SK-N-SH (cell line): Measurements from ENCODE around the gene ABHD16A. TPM values are rescaled to one million over a fixed set of nuclear protein-coding genes. Genes with fewer than 3 reads are reported as not detected.

ENCODE experiments used
- CTCF ChIA-PET: fragments of 300-600, 350-600 bp; formaldehyde crosslinking; extraction: SDS; loops from one replicate; lab custom pipeline; 2021; lab: Yijun Ruan, JAX
- POLR2A ChIA-PET: fragments of 350-600 bp; sonication (Branson Sonifier 250); formaldehyde crosslinking; extraction: SDS; loops from one replicate; lab custom pipeline; 2020; ENCODE audit warnings: antibody characterized with exemption, inconsistent platforms; lab: Yijun Ruan, JAX
- DNase-seq: peaks from one replicate; pipeline ENCODE4 v3.0.0; 2012
- H2AFZ ChIP-seq: fragments of 200-600 bp; sonication (generic); 2 replicates; pipeline ENCODE4 v1.8.1; 2016; ENCODE audit warnings: antibody characterized with exemption, mild to moderate bottlenecking, low read depth
- H3F3A ChIP-seq: fragments of 200-600 bp; sonication (generic); replicated peaks from 2 replicates; pipeline ENCODE3; 2016; ENCODE audit warnings: antibody characterized with exemption, mild to moderate bottlenecking; ENCODE audit not compliant: insufficient read depth
- H3K27ac ChIP-seq, 2 experiments: fragments of 200-500 bp in 1 of 2; fragments of 200-600 bp in 1 of 2; sonication (Bioruptor generic) in 1 of 2; sonication (generic), shearing (Covaris generic) in 1 of 2; 2 replicates each; pipeline versions ENCODE4 v1.5.1 to v1.6.1; 2014 to 2016; ENCODE audit warnings: low read depth in 2 of 2, inconsistent platforms in 1 of 2, low read length in 1 of 2, mild to moderate bottlenecking in 1 of 2, mixed read lengths in 1 of 2
- H3K27me3 ChIP-seq: fragments of 200-600 bp; sonication (generic), shearing (Covaris generic); 2 replicates; pipeline ENCODE4 v1.6.1; 2016; ENCODE audit warnings: mixed run types; ENCODE audit not compliant: insufficient read depth
- H3K36me3 ChIP-seq, 2 experiments: fragments of 200-500 bp in 1 of 2; fragments of 200-600 bp in 1 of 2; sonication (Bioruptor generic) in 1 of 2; sonication (generic) in 1 of 2; replicated peaks in 1 of 2; 2 replicates each; pipeline versions ENCODE3 to v1.5.1; 2014 to 2016; ENCODE audit warnings: low read length in 1 of 2, mild to moderate bottlenecking in 1 of 2; ENCODE audit not compliant: insufficient read depth in 2 of 2, control insufficient read depth in 1 of 2
- H3K4me1 ChIP-seq, 2 experiments: fragments of 200-500 bp in 1 of 2; fragments of 200-600 bp in 1 of 2; sonication (Bioruptor generic) in 1 of 2; sonication (generic), shearing (Covaris generic) in 1 of 2; 2 replicates each; pipeline versions ENCODE4 v1.5.1 to v1.6.1; 2014 to 2016; ENCODE audit warnings: low read depth in 1 of 2, low read length in 1 of 2, mixed run types in 1 of 2; ENCODE audit not compliant: insufficient read depth in 2 of 2, control insufficient read depth in 1 of 2
- H3K4me2 ChIP-seq: fragments of 200-600 bp; sonication (generic), shearing (Covaris generic); 2 replicates; pipeline ENCODE4 v1.6.1; 2017; ENCODE audit warnings: mixed run types
- H3K4me3 ChIP-seq, 2 experiments: fragments of 200-500 bp in 1 of 2; fragments of 200-600 bp in 1 of 2; sonication (Bioruptor generic) in 1 of 2; sonication (generic), shearing (Covaris generic) in 1 of 2; 2 replicates each; pipeline versions ENCODE4 v1.5.1 to v1.8.1; 2014 to 2016; ENCODE audit warnings: low read depth in 2 of 2, inconsistent platforms in 1 of 2, low read length in 1 of 2, mild to moderate bottlenecking in 1 of 2, mixed read lengths in 1 of 2, moderate library complexity in 1 of 2
- H3K79me2 ChIP-seq: fragments of 200-600 bp; sonication (generic); 2 replicates; pipeline ENCODE4 v1.8.1; 2017; ENCODE audit warnings: mild to moderate bottlenecking; ENCODE audit not compliant: insufficient read depth
- H3K9ac ChIP-seq: fragments of 200-600 bp; sonication (generic); 2 replicates; pipeline ENCODE4 v1.6.1; 2017; ENCODE audit warnings: mixed run types
- H3K9me2 ChIP-seq: fragments of 200-600 bp; sonication (generic); 2 replicates; pipeline ENCODE4 v1.6.1; 2017; ENCODE audit warnings: mixed run types
- H3K9me3 ChIP-seq: fragments of 200-600 bp; sonication (generic); 2 replicates; pipeline ENCODE4 v1.6.1; 2017; ENCODE audit warnings: mixed run types, mild to moderate bottlenecking, moderate library complexity
- H4K20me1 ChIP-seq: fragments of 200-600 bp; sonication (generic); 2 replicates; pipeline ENCODE4 v1.6.1; 2017; ENCODE audit warnings: mild to moderate bottlenecking, mixed run types; ENCODE audit not compliant: insufficient read depth
- EP300 ChIP-seq, 2 experiments: IDR thresholded peaks; 2 replicates each; pipeline versions ENCODE4 v1.4.0 to v1.6.1; 2012; ENCODE audit warnings: borderline replicate concordance in 1 of 2, low read depth in 1 of 2, low read length in 1 of 2
- FOXM1 ChIP-seq: IDR thresholded peaks from 2 replicates; pipeline ENCODE4 v1.4.0; 2012; ENCODE audit warnings: low read depth, mild to moderate bottlenecking
- GATA2 ChIP-seq: sonication (generic); formaldehyde crosslinking; IDR thresholded peaks from 2 replicates; pipeline ENCODE4 v1.5.0; 2020; ENCODE audit warnings: mild to moderate bottlenecking, missing genetic modification reagents
- JUND ChIP-seq: IDR thresholded peaks from 2 replicates; pipeline ENCODE4 v1.4.0; 2012
- MAX ChIP-seq: IDR thresholded peaks from 2 replicates; pipeline ENCODE4 v1.4.0; 2012; ENCODE audit warnings: low read depth
- MEF2A ChIP-seq: IDR thresholded peaks from 2 replicates; pipeline ENCODE4 v1.4.0; 2012; ENCODE audit warnings: low read depth, borderline replicate concordance
- MXI1 ChIP-seq: IDR thresholded peaks from 2 replicates; pipeline ENCODE4 v1.6.1; 2012; ENCODE audit warnings: mild to moderate bottlenecking, low read depth, low read length, improper control_type of control experiment
- NFIC ChIP-seq: IDR thresholded peaks from 2 replicates; pipeline ENCODE4 v1.4.0; 2012; ENCODE audit warnings: borderline replicate concordance
- NRF1 ChIP-seq: IDR thresholded peaks from 2 replicates; pipeline ENCODE4 v1.6.1; 2012; ENCODE audit warnings: low read depth, mild to moderate bottlenecking, low read length
- RAD21 ChIP-seq: IDR thresholded peaks from 2 replicates; pipeline ENCODE4 v1.6.1; 2012; ENCODE audit warnings: mild to moderate bottlenecking, low read length
- RCOR1 ChIP-seq: fragments of 150-350 bp; IDR thresholded peaks from 2 replicates; pipeline ENCODE4 v1.6.1; 2017; ENCODE audit warnings: antibody characterized with exemption, low read length
- RFX5 ChIP-seq: IDR thresholded peaks from 2 replicates; pipeline ENCODE4 v1.6.1; 2012; ENCODE audit warnings: mild to moderate bottlenecking, improper control_type of control experiment, low read length
- RXRA ChIP-seq: IDR thresholded peaks from 2 replicates; pipeline ENCODE4 v1.4.0; 2012; ENCODE audit warnings: low read depth, mild to moderate bottlenecking, borderline replicate concordance
- TAF1 ChIP-seq: IDR thresholded peaks from 2 replicates; pipeline ENCODE4 v1.6.1; 2012; ENCODE audit warnings: low read depth, mild to moderate bottlenecking, low read length, moderate library complexity, borderline replicate concordance
- TEAD4 ChIP-seq: IDR thresholded peaks from 2 replicates; pipeline ENCODE4 v1.4.0; 2012; ENCODE audit warnings: mild to moderate bottlenecking, borderline replicate concordance; ENCODE audit not compliant: insufficient read depth
- WGBS: methylation state at CpG from one replicate; pipeline ENCODE4 v1.1.6; 2017; ENCODE audit warnings: low lambda C conversion rate; 5-methylcytosine and 5-hydroxymethylcytosine counted together
- polyA plus RNA-seq, 3 experiments: library from polyadenylated mRNA; depleted of rRNA; stranded (reverse); fragments of >200 nt; gene quantifications; 2 replicates each; pipeline ENCODE4 v1.2.3, GENCODE V29; 2012
- TF ChIP-seq, protein P1 (sequence below): IDR thresholded peaks from 2 replicates; pipeline ENCODE4; 2012
- TF ChIP-seq, protein P2 (sequence below): IDR thresholded peaks from 2 replicates; pipeline ENCODE4 v1.4.0; 2012; ENCODE audit warnings: low read depth, borderline replicate concordance
- TF ChIP-seq, protein P3 (sequence below): fragments of 200-600 bp; sonication (generic); IDR thresholded peaks from 2 replicates; pipeline ENCODE4 v1.6.1; 2017; ENCODE audit warnings: antibody characterized with exemption, mild to moderate bottlenecking, moderate library complexity

ABHD16A gene
- polyA plus RNA-seq, 1 of the 3 experiments (the other 2 are of a cell fraction), result 49.3 TPM

GRCh38 chr6:31715022-31715958 is 12.2 kb upstream of the ABHD16A start, which contains the start of gene LY6G6D:
Gene LY6G6D, plus strand, starts transcription at chr6:31715348. Its CDS starts 8 bp downstream, at chr6:31715356.
- Histone ChIP-seq H3K36me3 (no peaks in the 10 kb centered on the region), H3K9ac (no peak within 1 kb of the TSS), H3K27ac (no peak within 1 kb of the TSS), H3K4me2 (no peak within 1 kb of the TSS), H2AFZ (no peak within 1 kb of the TSS), H3K9me3 (no peaks in the 10 kb centered on the region), H3K4me3 (no peak within 1 kb of the TSS), H3K27me3 (no peaks in the 10 kb centered on the region), H3K9me2 (no peaks in the 10 kb centered on the region), H3K79me2 (no peaks in the 10 kb centered on the region), H4K20me1 (no peaks in the 10 kb centered on the region), H3F3A (peaks cover 3% of the 10 kb centered on the region), H3K4me1 (no peaks in the 10 kb centered on the region)
- 83% methylated on average over 3 of the region's 16 CpGs for WGBS
- no peak for DNase-seq
- TF ChIP-seq NRF1 (no peak), MEF2A (no peak), TEAD4 (no peak)
- TF ChIP-seq, protein P1, sequence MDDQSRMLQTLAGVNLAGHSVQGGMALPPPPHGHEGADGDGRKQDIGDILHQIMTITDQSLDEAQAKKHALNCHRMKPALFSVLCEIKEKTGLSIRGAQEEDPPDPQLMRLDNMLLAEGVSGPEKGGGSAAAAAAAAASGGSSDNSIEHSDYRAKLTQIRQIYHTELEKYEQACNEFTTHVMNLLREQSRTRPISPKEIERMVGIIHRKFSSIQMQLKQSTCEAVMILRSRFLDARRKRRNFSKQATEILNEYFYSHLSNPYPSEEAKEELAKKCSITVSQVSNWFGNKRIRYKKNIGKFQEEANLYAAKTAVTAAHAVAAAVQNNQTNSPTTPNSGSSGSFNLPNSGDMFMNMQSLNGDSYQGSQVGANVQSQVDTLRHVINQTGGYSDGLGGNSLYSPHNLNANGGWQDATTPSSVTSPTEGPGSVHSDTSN, result no peak
- CTCF ChIA-PET, result interaction anchor here (1.1 to 1.5 kb wide), 3 partner anchors 9 to 14 kb away, joined by 3 to 4 read pairs (median 3); no protein-coding TSS in a partner anchor
- POLR2A ChIA-PET, result interaction anchor here (1.0 kb wide), 1 partner anchor 14 kb away, joined by 3 read pairs; the partner anchor contains the start of gene DDAH2

DNA sequence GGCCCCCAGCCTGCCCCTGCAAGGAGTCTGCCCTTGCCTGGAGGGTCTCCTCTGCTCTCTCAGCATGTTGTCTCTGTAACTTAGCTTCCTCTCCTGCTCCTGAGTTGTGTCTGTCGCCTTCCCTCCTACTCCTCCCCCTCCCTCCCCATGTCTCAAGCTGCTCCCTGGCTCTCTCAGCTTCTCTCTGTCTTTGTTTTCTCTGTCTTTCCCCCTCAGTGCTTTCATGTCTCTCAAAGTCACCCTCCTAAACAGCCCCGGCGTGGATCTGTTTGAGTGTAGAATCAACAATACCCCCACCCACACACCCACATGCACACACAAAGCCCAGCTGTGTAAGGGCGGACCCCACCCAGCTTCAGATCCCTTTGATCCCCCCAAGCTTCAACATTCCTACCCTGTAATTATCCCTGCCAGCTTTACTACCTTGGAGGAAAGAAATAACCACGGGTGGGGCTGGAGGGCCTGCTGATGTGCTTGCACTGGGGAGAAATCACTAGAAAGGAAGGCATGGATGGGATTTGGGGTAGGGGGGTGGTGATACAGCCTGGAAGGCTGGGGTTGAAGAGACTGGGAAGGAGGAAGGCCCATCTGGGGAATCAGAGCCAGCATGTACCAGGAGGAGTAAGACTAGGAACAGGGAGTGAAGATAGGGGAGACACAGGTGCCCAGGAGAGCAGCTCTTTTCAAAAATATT is 11.0 kb upstream of the ABHD16A start:
- H3K27me3 ChIP-seq, result no peaks in the 10 kb centered on the region
- CTCF ChIA-PET, result interaction anchor here (1.1 to 1.5 kb wide), 4 partner anchors 10 to 77 kb away, joined by 3 to 4 read pairs (median 3); no protein-coding TSS in a partner anchor
- no peaks in the 10 kb centered on the region for H4K20me1 ChIP-seq
- H3K9me2 ChIP-seq, result no peaks in the 10 kb centered on the region
- H3K4me3 ChIP-seq, result no peak overlapping the region
- no peak for TF ChIP-seq JUND
- no peak for TF ChIP-seq RXRA
- no peak for TF ChIP-seq RCOR1
- no peak for TF ChIP-seq RFX5
- no peak for TF ChIP-seq GATA2 (CRISPR knock-in tag)
- TF ChIP-seq MEF2A, result no peak
- TF ChIP-seq FOXM1, result no peak
- no peak for TF ChIP-seq RAD21
- no peak for TF ChIP-seq MXI1
- TF ChIP-seq, protein P2, sequence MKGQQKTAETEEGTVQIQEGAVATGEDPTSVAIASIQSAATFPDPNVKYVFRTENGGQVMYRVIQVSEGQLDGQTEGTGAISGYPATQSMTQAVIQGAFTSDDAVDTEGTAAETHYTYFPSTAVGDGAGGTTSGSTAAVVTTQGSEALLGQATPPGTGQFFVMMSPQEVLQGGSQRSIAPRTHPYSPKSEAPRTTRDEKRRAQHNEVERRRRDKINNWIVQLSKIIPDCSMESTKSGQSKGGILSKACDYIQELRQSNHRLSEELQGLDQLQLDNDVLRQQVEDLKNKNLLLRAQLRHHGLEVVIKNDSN, result no peak
- no peak for TF ChIP-seq MAX
- TF ChIP-seq NFIC, result no peak
- TF ChIP-seq TAF1, result no peak
- no peak for TF ChIP-seq EP300 (IDR thresholded peaks at IDR 0.05; ENCODE audit: borderline replicate concordance in 1 of 2, low read depth in 1 of 2, low read length in 1 of 2)
- TF ChIP-seq, protein P3, sequence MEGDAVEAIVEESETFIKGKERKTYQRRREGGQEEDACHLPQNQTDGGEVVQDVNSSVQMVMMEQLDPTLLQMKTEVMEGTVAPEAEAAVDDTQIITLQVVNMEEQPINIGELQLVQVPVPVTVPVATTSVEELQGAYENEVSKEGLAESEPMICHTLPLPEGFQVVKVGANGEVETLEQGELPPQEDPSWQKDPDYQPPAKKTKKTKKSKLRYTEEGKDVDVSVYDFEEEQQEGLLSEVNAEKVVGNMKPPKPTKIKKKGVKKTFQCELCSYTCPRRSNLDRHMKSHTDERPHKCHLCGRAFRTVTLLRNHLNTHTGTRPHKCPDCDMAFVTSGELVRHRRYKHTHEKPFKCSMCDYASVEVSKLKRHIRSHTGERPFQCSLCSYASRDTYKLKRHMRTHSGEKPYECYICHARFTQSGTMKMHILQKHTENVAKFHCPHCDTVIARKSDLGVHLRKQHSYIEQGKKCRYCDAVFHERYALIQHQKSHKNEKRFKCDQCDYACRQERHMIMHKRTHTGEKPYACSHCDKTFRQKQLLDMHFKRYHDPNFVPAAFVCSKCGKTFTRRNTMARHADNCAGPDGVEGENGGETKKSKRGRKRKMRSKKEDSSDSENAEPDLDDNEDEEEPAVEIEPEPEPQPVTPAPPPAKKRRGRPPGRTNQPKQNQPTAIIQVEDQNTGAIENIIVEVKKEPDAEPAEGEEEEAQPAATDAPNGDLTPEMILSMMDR, result no peak
- H2AFZ ChIP-seq, result no peak overlapping the region
- WGBS, result 64% methylated on average over 5 of the region's 5 CpGs
- POLR2A ChIA-PET, result no interaction called here
- no peaks in the 10 kb centered on the region for H3K9me3 ChIP-seq
- peaks cover 3% of the 10 kb centered on the region for H3F3A ChIP-seq
- no peaks in the 10 kb centered on the region for H3K36me3 ChIP-seq
- no peaks in the 10 kb centered on the region for H3K79me2 ChIP-seq
- H3K4me2 ChIP-seq, result no peak overlapping the region
- no peak overlapping the region for H3K27ac ChIP-seq
- H3K9ac ChIP-seq, result no peak overlapping the region
- no peak for DNase-seq
- no peaks in the 10 kb centered on the region for H3K4me1 ChIP-seq
